ENCODE results near the gene OOSP4A. TPM values are rescaled to one million over a fixed set of nuclear protein-coding genes. Genes with fewer than 3 reads are reported as not detected.
"Not testable (repeated sequence)": the region's sequence is repeated elsewhere in the genome, so short reads cannot be mapped to it uniquely, and the experiment has no call there.

The OOSP4A gene
- polyA plus RNA-seq, 3 donors from 2014 or later: not detected

DNA sequence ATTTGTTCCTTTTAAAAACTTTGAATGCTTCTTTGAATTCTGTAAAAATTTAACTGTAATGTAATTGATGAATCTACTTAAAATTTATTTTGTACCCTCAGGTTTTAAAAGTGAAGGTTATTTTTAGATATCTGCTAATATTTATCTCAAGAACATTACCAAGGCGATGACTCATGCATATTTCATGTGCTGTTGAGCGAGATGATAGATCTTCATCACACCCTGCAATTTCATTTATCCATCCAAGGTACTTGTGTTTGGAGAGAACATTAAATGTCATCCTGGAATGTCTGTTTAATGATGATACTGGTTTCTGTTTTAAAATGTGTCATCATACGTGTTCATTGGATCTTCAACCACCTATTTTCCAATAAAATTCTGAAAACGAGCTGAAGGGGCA is 6.7 kb upstream of the OOSP4A start:
- no peak for DNase-seq
- H3K4me1 Mint-ChIP-seq: no peaks in the 10 kb centered on the region
- no peak overlapping the region for H3K4me3 Mint-ChIP-seq
- no peaks in the 10 kb centered on the region for H3K36me3 Mint-ChIP-seq
- H3K27ac Mint-ChIP-seq: no peak overlapping the region
- H3K27me3 Mint-ChIP-seq (ENCODE audit: low read depth in 3 of 3): peaks cover 2 to 7% (median 7%) of the 10 kb centered on the region in 3 donors
- H3K9me3 Mint-ChIP-seq: no peaks in the 10 kb centered on the region

- no peak for DNase-seq
- Mint-ChIP-seq H3K9me3 (no peaks in the 10 kb centered on the region), H3K4me1 (no peaks in the 10 kb centered on the region), H3K36me3 (no peaks in the 10 kb centered on the region), H3K27me3 (ENCODE audit: low read depth in 3 of 3) (peaks cover 0 to 10% (median 4%) of the 10 kb centered on the region in 3 donors), H3K27ac (no peak overlapping the region), H3K4me3 (no peak overlapping the region)
Measured at GRCh38 chr11:59960502-59961381, 3.1 kb upstream of the OOSP4A start.

DNA sequence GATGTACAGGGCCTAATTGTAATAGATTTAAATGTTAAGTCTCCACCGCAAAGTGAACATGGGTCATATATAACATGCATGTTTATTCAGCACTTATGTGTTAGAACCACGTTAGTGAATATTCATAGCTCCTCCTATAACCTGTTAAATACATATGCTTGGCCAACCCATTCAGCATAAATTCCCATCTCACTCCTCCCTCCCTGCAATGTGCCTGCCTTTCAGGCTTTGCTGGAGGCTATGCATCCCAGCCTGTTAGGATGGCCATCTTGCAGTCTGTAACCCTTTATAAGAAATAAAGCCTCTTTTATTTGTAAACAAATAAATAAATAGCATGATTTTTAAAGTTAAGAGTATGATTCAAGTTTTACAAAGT is 1.7 kb upstream of the OOSP4A start:
- H3K4me3 Mint-ChIP-seq: no peak overlapping the region
- no peak for DNase-seq
- no peak overlapping the region for H3K27ac Mint-ChIP-seq
- no peaks in the 10 kb centered on the region for H3K4me1 Mint-ChIP-seq
- H3K9me3 Mint-ChIP-seq: no peaks in the 10 kb centered on the region
- peaks cover 0 to 10% (median 4%) of the 10 kb centered on the region in 3 donors for H3K27me3 Mint-ChIP-seq (ENCODE audit: low read depth in 3 of 3)
- no peaks in the 10 kb centered on the region for H3K36me3 Mint-ChIP-seq

GRCh38 chr11:59965424-59965823 is 1.6 kb downstream of the OOSP4A start:
- Mint-ChIP-seq H3K9me3 (no peaks in the 10 kb centered on the region), H3K27ac (no peak overlapping the region), H3K27me3 (ENCODE audit: low read depth in 3 of 3) (peaks cover 0 to 9% (median 0%) of the 10 kb centered on the region in 3 donors), H3K36me3 (no peaks in the 10 kb centered on the region), H3K4me1 (no peaks in the 10 kb centered on the region), H3K4me3 (no peak overlapping the region)
- DNase-seq: no peak

DNA sequence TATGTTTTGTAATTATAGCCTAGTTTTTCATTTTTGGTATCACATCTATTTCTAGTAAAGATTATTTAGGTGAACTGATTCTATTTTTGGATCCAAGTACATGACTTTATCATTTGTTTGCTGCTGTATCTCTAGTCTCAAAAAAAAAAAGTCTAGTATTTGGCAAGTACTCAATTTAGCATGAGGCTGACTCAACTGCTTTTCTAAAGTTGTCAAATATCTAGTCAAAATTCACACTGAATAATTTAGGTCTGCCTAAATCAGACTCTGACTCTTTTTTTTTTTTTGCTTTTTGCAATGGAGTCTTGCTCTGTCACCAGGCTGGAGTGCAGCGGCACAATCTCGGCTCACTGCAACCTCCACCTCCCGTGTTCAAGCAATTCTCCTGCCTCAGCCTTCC is 2.4 kb downstream of the OOSP4A start:
- Mint-ChIP-seq H3K4me3 (no peak overlapping the region), H3K36me3 (no peaks in the 10 kb centered on the region), H3K4me1 (no peaks in the 10 kb centered on the region), H3K9me3 (no peaks in the 10 kb centered on the region), H3K27ac (no peak overlapping the region), H3K27me3 (ENCODE audit: low read depth in 3 of 3) (peaks cover 0 to 5% (median 0%) of the 10 kb centered on the region in 3 donors)
- no peak for DNase-seq

- Mint-ChIP-seq H3K27ac (no peak overlapping the region), H3K27me3 (ENCODE audit: low read depth in 3 of 3) (peaks cover 0 to 5% (median 0%) of the 10 kb centered on the region in 3 donors), H3K4me1 (no peaks in the 10 kb centered on the region), H3K36me3 (no peaks in the 10 kb centered on the region), H3K4me3 (no peak overlapping the region), H3K9me3 (no peaks in the 10 kb centered on the region)
- DNase-seq: no peak
Measured at GRCh38 chr11:59967677-59968394, 4.0 kb downstream of the OOSP4A start.

- no peaks in the 10 kb centered on the region for H3K4me1 Mint-ChIP-seq
- H3K27me3 Mint-ChIP-seq (ENCODE audit: low read depth in 3 of 3): peaks cover 0 to 5% (median 0%) of the 10 kb centered on the region in 3 donors
- no peaks in the 10 kb centered on the region for H3K36me3 Mint-ChIP-seq
- no peak overlapping the region for H3K27ac Mint-ChIP-seq
- no peaks in the 10 kb centered on the region for H3K9me3 Mint-ChIP-seq
- DNase-seq: no peak
- no peak overlapping the region for H3K4me3 Mint-ChIP-seq
Measured at GRCh38 chr11:59968395-59968783, 4.6 kb downstream of the OOSP4A start.

GRCh38 chr11:59973097-59973496 is 9.3 kb downstream of the OOSP4A start:
- H3K9me3 Mint-ChIP-seq: peaks cover 0 to 2% (median 0%) of the 10 kb centered on the region in 6 donors
- H3K4me3 Mint-ChIP-seq: no peak overlapping the region
- H3K27ac Mint-ChIP-seq: no peak overlapping the region
- no peaks in the 10 kb centered on the region for H3K27me3 Mint-ChIP-seq (ENCODE audit: low read depth in 3 of 3)
- no peaks in the 10 kb centered on the region for H3K36me3 Mint-ChIP-seq
- H3K4me1 Mint-ChIP-seq: no peaks in the 10 kb centered on the region
- no peak for DNase-seq

- Mint-ChIP-seq H3K27ac (no peak overlapping the region), H3K4me3 (no peak overlapping the region), H3K36me3 (no peaks in the 10 kb centered on the region), H3K4me1 (no peaks in the 10 kb centered on the region), H3K9me3 (peaks cover 0 to 3% (median 0%) of the 10 kb centered on the region in 6 donors), H3K27me3 (ENCODE audit: low read depth in 3 of 3) (no peaks in the 10 kb centered on the region)
- no peak for DNase-seq
Measured at GRCh38 chr11:59981106-59981770, 17.4 kb downstream of the OOSP4A start.

- not testable (repeated sequence) for H3K27ac Mint-ChIP-seq; H3K4me1 Mint-ChIP-seq; H3K27me3 Mint-ChIP-seq (ENCODE audit: low read depth in 3 of 3); H3K9me3 Mint-ChIP-seq; H3K4me3 Mint-ChIP-seq; DNase-seq; H3K36me3 Mint-ChIP-seq
Measured at GRCh38 chr11:59982037-59982436, 18.2 kb downstream of the OOSP4A start.

GRCh38 chr11:59983212-59983611 is 19.4 kb downstream of the OOSP4A start:
- H3K27me3 Mint-ChIP-seq (ENCODE audit: low read depth in 3 of 3): no peaks in the 10 kb centered on the region
- no peaks in the 10 kb centered on the region for H3K36me3 Mint-ChIP-seq
- no peak overlapping the region for H3K4me3 Mint-ChIP-seq
- no peak for DNase-seq
- no peak overlapping the region for H3K27ac Mint-ChIP-seq
- no peaks in the 10 kb centered on the region for H3K4me1 Mint-ChIP-seq
- peaks cover 0 to 3% (median 0%) of the 10 kb centered on the region in 6 donors for H3K9me3 Mint-ChIP-seq

DNA sequence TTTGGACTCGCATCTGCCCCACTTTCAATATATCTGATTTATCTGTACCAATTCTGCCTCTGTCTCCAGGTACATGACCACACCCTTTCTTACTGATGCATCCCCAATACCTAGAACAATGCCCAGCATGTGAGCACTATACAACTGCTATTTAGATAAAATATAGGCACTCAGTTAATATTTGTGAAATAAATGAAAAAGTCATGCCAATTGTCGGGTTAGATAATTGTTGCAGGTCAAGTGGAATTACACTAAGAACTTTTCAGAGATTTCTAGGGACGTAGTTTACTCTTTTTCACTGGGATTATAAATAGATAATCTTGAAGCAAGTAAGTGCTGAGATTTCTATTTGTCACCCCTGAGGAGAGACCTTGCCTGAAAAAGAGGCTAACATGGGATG is 20.5 kb downstream of the OOSP4A start:
- Mint-ChIP-seq H3K36me3 (no peaks in the 10 kb centered on the region), H3K9me3 (peaks cover 0 to 4% (median 0%) of the 10 kb centered on the region in 6 donors), H3K4me1 (no peaks in the 10 kb centered on the region), H3K27me3 (ENCODE audit: low read depth in 3 of 3) (no peaks in the 10 kb centered on the region), H3K4me3 (no peak overlapping the region), H3K27ac (no peak overlapping the region)
- no peak for DNase-seq

DNA sequence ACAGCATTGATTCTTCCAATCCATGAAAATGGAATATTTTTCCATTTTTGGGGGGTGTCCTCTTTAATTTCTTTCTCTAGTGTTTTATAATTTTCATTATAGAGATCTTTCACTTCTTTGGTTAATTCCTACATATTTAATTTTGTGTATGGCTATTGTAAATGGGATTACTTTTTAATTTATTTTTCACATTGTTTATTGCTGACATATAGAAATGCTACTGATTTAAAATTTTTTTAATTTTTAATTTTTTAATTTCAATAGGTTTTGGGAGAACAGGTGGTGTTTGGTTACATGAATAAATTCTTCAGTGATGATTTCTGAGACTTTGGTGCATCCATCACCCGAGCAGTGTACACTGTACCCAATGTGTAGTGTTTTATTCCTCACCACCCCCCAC is 26.6 kb downstream of the OOSP4A start:
- Mint-ChIP-seq H3K27me3 (ENCODE audit: low read depth in 3 of 3) (peaks cover 4 to 8% (median 6%) of the 10 kb centered on the region in 3 donors), H3K27ac (no peak overlapping the region), H3K4me1 (no peaks in the 10 kb centered on the region), H3K4me3 (no peak overlapping the region), H3K36me3 (peaks cover 0 to 3% (median 0%) of the 10 kb centered on the region in 3 donors), H3K9me3 (peaks cover 0 to 23% (median 6%) of the 10 kb centered on the region in 6 donors)
- DNase-seq: no peak

DNA sequence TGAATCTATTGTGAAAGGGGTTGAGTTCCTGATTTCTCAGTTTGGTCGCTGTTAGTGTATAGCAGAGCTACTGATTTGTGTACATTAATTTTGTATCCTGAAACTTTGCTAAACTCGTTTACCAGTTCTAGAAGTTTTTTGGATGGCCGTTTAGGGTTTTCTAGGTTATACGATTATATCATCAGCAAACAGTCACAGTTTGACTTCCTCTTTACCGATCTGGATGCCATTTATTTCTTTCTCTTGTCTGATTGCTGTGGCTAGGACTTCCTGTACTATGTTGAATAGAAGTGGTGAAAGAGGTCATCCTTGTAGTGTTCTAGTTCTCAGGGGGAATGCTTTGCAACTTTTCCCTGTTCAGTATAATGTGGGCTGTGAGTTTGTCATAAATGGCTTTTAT is 28.6 kb downstream of the OOSP4A start:
- peaks cover 0 to 3% (median 0%) of the 10 kb centered on the region in 3 donors for H3K36me3 Mint-ChIP-seq
- H3K4me1 Mint-ChIP-seq: no peaks in the 10 kb centered on the region
- peaks cover 0 to 23% (median 6%) of the 10 kb centered on the region in 6 donors for H3K9me3 Mint-ChIP-seq
- peaks cover 4 to 8% (median 6%) of the 10 kb centered on the region in 3 donors for H3K27me3 Mint-ChIP-seq (ENCODE audit: low read depth in 3 of 3)
- DNase-seq: no peak
- H3K4me3 Mint-ChIP-seq: no peak overlapping the region
- H3K27ac Mint-ChIP-seq: no peak overlapping the region

All from immature natural killer cell (primary cell).